Keratinocyte (primary cell): ENCODE measurements around the gene CSNK1D. TPM values are rescaled to one million over a fixed set of nuclear protein-coding genes. Genes with fewer than 3 reads are reported as not detected.

Experiments
- DNase-seq: peaks from one replicate; pipeline ENCODE4 v3.0.0-alpha.2; 2011; ENCODE audit warnings: low read depth, missing footprints, low spot score
- FAIRE-seq: peaks from 2 replicates; lab custom pipeline; 2011; peaks lifted over from hg19 to GRCh38; lab: Jason Lieb, UNC
- H2AFZ ChIP-seq: 2 replicates; pipeline ENCODE4 v1.6.0; 2012; ENCODE audit warnings: low read length, control low read depth, inconsistent platforms; ENCODE audit not compliant: control insufficient read depth
- H3K27ac ChIP-seq: 2 replicates; pipeline ENCODE4 v1.5.1; 2011; ENCODE audit warnings: low read length; ENCODE audit not compliant: control insufficient read depth, insufficient read depth
- H3K27me3 ChIP-seq: 3 replicates; pipeline ENCODE4 v1.6.0; 2011; ENCODE audit warnings: low read length; ENCODE audit not compliant: control insufficient read depth, insufficient read depth; ENCODE audit errors: extremely low read depth
- H3K36me3 ChIP-seq, 2 experiments: 2 replicates in 1 of 2; 3 replicates in 1 of 2; pipeline ENCODE4 v1.5.1; 2011; ENCODE audit warnings: low read length in 2 of 2, mild to moderate bottlenecking in 1 of 2; ENCODE audit not compliant: control insufficient read depth in 2 of 2, insufficient read depth in 2 of 2; ENCODE audit errors: extremely low read depth in 1 of 2
- H3K4me1 ChIP-seq: 3 replicates; pipeline ENCODE4 v1.5.1; 2011; ENCODE audit warnings: low read length; ENCODE audit not compliant: control insufficient read depth, insufficient read depth; ENCODE audit errors: extremely low read depth
- H3K4me2 ChIP-seq: 3 replicates; pipeline ENCODE4 v1.6.0; 2011; ENCODE audit warnings: low read depth, low read length; ENCODE audit not compliant: control insufficient read depth, insufficient read depth; ENCODE audit errors: extremely low read depth
- H3K4me3 ChIP-seq, 3 experiments: fragments of 200-600 bp in 1 of 3; sonication (generic) in 1 of 3; 2 replicates in 2 of 3; 3 replicates in 1 of 3; pipeline ENCODE4 v1.5.1; 2011 to 2016; ENCODE audit warnings: low read length in 3 of 3, mild to moderate bottlenecking in 3 of 3, control low read depth in 2 of 3, inconsistent platforms in 1 of 3, low read depth in 1 of 3, mixed read lengths in 1 of 3, mixed run types in 1 of 3, moderate library complexity in 1 of 3; ENCODE audit not compliant: control insufficient read depth in 2 of 3, insufficient read depth in 2 of 3; ENCODE audit errors: extremely low read depth in 1 of 3
- H3K79me2 ChIP-seq: 2 replicates; pipeline ENCODE4 v1.6.0; 2012; ENCODE audit warnings: low read length; ENCODE audit not compliant: control insufficient read depth, insufficient read depth
- H3K9ac ChIP-seq: 3 replicates; pipeline ENCODE4 v1.6.0; 2011; ENCODE audit warnings: low read length; ENCODE audit not compliant: control insufficient read depth, insufficient read depth; ENCODE audit errors: extremely low read depth
- H3K9me1 ChIP-seq: 3 replicates; pipeline ENCODE4 v1.6.0; 2011; ENCODE audit warnings: low read length; ENCODE audit not compliant: control insufficient read depth, insufficient read depth; ENCODE audit errors: extremely low read depth
- H3K9me3 ChIP-seq: 2 replicates; pipeline ENCODE4 v1.5.1; 2012; ENCODE audit warnings: low read depth, low read length; ENCODE audit not compliant: control insufficient read depth
- H4K20me1 ChIP-seq: 3 replicates; pipeline ENCODE4 v1.6.0; 2011; ENCODE audit warnings: low read length; ENCODE audit not compliant: control insufficient read depth, insufficient read depth; ENCODE audit errors: extremely low read depth
- EZH2 ChIP-seq: IDR thresholded peaks from one replicate; pipeline ENCODE4 v1.6.1; 2012; ENCODE audit warnings: inconsistent platforms, mild to moderate bottlenecking, low read length, moderate library complexity
- dilution Hi-C: fragments of 300-500 bp; cut with MboI; formaldehyde crosslinking; loops from one replicate; pipeline ENCODE4 v1.7.0; 2020; ENCODE audit warnings: low sequenced_read_pairs; ENCODE audit not compliant: extremely low pct_ligation_motif_present
- polyA plus RNA-seq, 5 experiments: library from polyadenylated mRNA; depleted of rRNA in 3 of 5; stranded (reverse) in 3 of 5; stranded (forward) in 1 of 5; unstranded in 1 of 5; fragments of >200 nt; gene quantifications; 1 replicate in 1 of 5; 2 replicates in 3 of 5; 3 replicates in 1 of 5; pipeline versions ENCODE4 v1.2.1 to v1.2.3, GENCODE V29; 2011 to 2012; ENCODE audit warnings: missing spikeins in 2 of 5, low read depth in 1 of 5, low replicate concordance in 1 of 5
- TF ChIP-seq, protein P1 (sequence below), 3 experiments: IDR thresholded peaks in 1 of 3; conservative IDR thresholded peaks in 1 of 3; optimal IDR thresholded peaks in 1 of 3; 2 replicates in 2 of 3; 3 replicates in 1 of 3; pipeline versions ENCODE3 to v1.5.1; 2011; ENCODE audit warnings: low read length in 3 of 3, mild to moderate bottlenecking in 3 of 3, moderate library complexity in 2 of 3, control low read depth in 1 of 3, inconsistent platforms in 1 of 3; ENCODE audit not compliant: insufficient read depth in 2 of 3; ENCODE audit errors: extremely low read depth in 1 of 3

CSNK1D gene
- polyA plus RNA-seq, 1 donor (not counting 4 experiments of a cell fraction or from before 2014, with no cell fraction given), result 86.0 TPM

DNA sequence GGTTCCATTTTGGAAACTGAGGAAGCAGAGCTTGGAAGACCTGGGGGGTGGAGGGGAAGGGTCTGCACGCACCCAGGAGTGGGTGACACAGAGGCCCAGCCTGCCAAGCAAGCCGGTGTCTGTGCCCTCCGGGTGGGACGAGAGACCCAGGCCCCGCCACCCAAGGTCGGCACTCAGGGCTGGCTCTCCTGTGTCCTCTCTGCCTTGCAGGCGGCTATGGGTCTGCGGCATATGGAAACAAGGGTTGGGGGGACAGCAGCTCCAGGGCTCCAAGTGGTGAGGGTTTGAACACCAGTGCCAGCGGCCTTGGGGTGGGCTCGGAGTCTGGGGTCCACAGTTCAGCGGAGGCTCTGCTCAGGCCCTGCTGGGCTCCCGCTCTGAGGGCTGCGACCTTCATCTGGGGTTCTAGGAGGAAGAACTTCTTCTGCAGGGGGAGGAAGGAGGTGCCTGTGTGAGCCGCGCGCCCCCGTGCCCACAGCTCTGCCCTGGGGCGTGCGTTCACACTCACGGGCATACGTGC, 48.5 kb upstream of the CSNK1D start:
- H3K4me3 ChIP-seq, result no peak overlapping the region
- DNase-seq (no peak), FAIRE-seq (no peak)
- H3K79me2 ChIP-seq, result no peaks in the 10 kb centered on the region
- peaks cover 22% of the 10 kb centered on the region for H3K27me3 ChIP-seq
- H3K4me2 ChIP-seq, result no peak overlapping the region
- dilution Hi-C loops, result no loop called here
- no peak overlapping the region for H2AFZ ChIP-seq
- H4K20me1 ChIP-seq, result peaks cover 3% of the 10 kb centered on the region
- peaks cover 15% of the 10 kb centered on the region for H3K9me3 ChIP-seq
- TF ChIP-seq EZH2, result no peak
- TF ChIP-seq, protein P1, sequence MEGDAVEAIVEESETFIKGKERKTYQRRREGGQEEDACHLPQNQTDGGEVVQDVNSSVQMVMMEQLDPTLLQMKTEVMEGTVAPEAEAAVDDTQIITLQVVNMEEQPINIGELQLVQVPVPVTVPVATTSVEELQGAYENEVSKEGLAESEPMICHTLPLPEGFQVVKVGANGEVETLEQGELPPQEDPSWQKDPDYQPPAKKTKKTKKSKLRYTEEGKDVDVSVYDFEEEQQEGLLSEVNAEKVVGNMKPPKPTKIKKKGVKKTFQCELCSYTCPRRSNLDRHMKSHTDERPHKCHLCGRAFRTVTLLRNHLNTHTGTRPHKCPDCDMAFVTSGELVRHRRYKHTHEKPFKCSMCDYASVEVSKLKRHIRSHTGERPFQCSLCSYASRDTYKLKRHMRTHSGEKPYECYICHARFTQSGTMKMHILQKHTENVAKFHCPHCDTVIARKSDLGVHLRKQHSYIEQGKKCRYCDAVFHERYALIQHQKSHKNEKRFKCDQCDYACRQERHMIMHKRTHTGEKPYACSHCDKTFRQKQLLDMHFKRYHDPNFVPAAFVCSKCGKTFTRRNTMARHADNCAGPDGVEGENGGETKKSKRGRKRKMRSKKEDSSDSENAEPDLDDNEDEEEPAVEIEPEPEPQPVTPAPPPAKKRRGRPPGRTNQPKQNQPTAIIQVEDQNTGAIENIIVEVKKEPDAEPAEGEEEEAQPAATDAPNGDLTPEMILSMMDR (optimal IDR thresholded peaks at IDR 0.05 in 1 of 3, IDR thresholded peaks at IDR 0.05 in 1 of 3, conservative IDR thresholded peaks at IDR 0.05 in 1 of 3; ENCODE audit: extremely low read depth in 1 of 3, insufficient read depth in 2 of 3, low read length in 3 of 3), result no peak
- H3K9ac ChIP-seq, result no peak overlapping the region
- H3K36me3 ChIP-seq, result no peaks in the 10 kb centered on the region
- peaks cover 9% of the 10 kb centered on the region for H3K4me1 ChIP-seq
- peaks cover 2% of the 10 kb centered on the region for H3K9me1 ChIP-seq
- H3K27ac ChIP-seq, result no peak overlapping the region

- H3K4me2 ChIP-seq, result no peak overlapping the region
- H3K9me1 ChIP-seq, result peaks cover 2% of the 10 kb centered on the region
- peaks cover 29% of the 10 kb centered on the region for H3K27me3 ChIP-seq
- peaks cover 3% of the 10 kb centered on the region for H4K20me1 ChIP-seq
- FAIRE-seq, result no peak
- TF ChIP-seq EZH2, result no peak
- TF ChIP-seq, protein P1 (optimal IDR thresholded peaks at IDR 0.05 in 1 of 3, IDR thresholded peaks at IDR 0.05 in 1 of 3, conservative IDR thresholded peaks at IDR 0.05 in 1 of 3; ENCODE audit: extremely low read depth in 1 of 3, insufficient read depth in 2 of 3, low read length in 3 of 3), result peak; percentile 47 to 82 (median 76)
- no peak overlapping the region for H3K4me3 ChIP-seq
- no peak overlapping the region for H2AFZ ChIP-seq
- no peaks in the 10 kb centered on the region for H3K36me3 ChIP-seq
- no peaks in the 10 kb centered on the region for H3K79me2 ChIP-seq
- no peak for DNase-seq
- H3K27ac ChIP-seq, result no peak overlapping the region
- no peak overlapping the region for H3K9ac ChIP-seq
- dilution Hi-C loops, result no loop called here
- H3K9me3 ChIP-seq, result peaks cover 15% of the 10 kb centered on the region
- H3K4me1 ChIP-seq, result peaks cover 9% of the 10 kb centered on the region
These were observed 47.7 kb upstream of the CSNK1D start for GRCh38 chr17:82320956-82321927.
